Measurements from ENCODE around the gene RIPK4. TPM values are rescaled to one million over a fixed set of nuclear protein-coding genes. Genes with fewer than 3 reads are reported as not detected.

The RIPK4 gene
- total and polyA plus RNA-seq, 9 donors, result 0.08 to 12.4 (median 0.90) TPM

DNA sequence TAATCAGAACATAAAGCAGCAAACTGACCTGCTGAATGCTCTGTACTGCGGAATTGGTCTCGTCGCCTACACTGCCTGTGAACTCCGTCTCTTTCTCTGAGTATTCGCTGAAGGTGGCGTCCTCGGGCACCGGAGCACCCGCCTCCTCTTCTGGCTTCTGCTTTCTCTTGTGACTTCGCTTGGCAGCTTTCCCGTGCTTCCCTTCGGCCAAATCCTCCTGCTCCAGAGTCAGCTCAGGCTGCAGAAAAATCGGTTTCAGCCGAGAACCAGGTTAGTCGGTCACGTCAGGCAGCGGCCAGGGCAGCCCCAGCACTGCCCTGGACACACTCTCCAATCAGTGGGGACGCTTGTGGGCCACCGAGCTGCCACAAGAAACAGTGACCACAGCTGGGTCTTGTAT is 35.8 kb upstream of the RIPK4 start:
- WGBS, 3 donors, result 38 to 65% (median 62%) methylated on average over 19 of the region's 19 CpGs

DNA sequence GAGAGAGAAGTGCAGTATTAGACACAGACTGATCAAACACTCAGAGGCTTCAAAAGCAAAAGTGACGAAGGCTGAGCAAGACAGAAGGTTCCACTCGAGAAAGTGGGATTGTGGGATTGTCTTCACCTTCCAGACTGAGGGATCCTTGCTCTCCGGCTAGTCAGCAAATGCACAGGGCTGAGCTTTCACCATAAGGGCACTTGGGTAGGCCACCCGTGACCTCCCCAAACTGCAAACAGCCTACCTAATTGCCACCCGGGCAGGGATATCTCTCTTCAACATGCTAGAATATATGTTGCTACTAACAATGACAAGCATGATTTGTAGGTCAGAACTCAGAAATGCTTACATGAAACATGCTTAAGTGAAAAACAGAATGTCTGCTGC is 35.3 kb upstream of the RIPK4 start:
- Histone ChIP-seq H3K4me3 (no peak overlapping the region), H3K27me3 (no peaks in the 10 kb centered on the region), H3K4me1 (ENCODE audit: insufficient read depth) (peaks cover 4% of the 10 kb centered on the region), H3K9me3 (no peaks in the 10 kb centered on the region), H3K27ac (no peak overlapping the region), H3K36me3 (no peaks in the 10 kb centered on the region)
- TF ChIP-seq POLR2A (IDR thresholded peaks at IDR 0.05) (no peak), EP300 (IDR thresholded peaks at IDR 0.05) (no peak)
- TF ChIP-seq, protein P1, sequence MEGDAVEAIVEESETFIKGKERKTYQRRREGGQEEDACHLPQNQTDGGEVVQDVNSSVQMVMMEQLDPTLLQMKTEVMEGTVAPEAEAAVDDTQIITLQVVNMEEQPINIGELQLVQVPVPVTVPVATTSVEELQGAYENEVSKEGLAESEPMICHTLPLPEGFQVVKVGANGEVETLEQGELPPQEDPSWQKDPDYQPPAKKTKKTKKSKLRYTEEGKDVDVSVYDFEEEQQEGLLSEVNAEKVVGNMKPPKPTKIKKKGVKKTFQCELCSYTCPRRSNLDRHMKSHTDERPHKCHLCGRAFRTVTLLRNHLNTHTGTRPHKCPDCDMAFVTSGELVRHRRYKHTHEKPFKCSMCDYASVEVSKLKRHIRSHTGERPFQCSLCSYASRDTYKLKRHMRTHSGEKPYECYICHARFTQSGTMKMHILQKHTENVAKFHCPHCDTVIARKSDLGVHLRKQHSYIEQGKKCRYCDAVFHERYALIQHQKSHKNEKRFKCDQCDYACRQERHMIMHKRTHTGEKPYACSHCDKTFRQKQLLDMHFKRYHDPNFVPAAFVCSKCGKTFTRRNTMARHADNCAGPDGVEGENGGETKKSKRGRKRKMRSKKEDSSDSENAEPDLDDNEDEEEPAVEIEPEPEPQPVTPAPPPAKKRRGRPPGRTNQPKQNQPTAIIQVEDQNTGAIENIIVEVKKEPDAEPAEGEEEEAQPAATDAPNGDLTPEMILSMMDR (IDR thresholded peaks at IDR 0.05), result no peak
- DNase-seq, result no peak
- 84 to 91% (median 88%) methylated on average over 5 of the region's 5 CpGs for WGBS, 3 donors
- intact Hi-C loops (cut with DNase I), result no loop called here

More for the DNA sequence above, 35.8 kb upstream of the RIPK4 start:
- Histone ChIP-seq H3K4me3 (no peak overlapping the region), H3K36me3 (no peaks in the 10 kb centered on the region), H3K27me3 (no peaks in the 10 kb centered on the region), H3K4me1 (ENCODE audit: insufficient read depth) (peaks cover 4% of the 10 kb centered on the region), H3K27ac (no peak overlapping the region), H3K9me3 (no peaks in the 10 kb centered on the region)
- intact Hi-C loops (cut with DNase I), result no loop called here
- DNase-seq, result peak; percentile 67 to 80 (median 71)
- TF ChIP-seq, protein P1 (IDR thresholded peaks at IDR 0.05), result no peak

DNA sequence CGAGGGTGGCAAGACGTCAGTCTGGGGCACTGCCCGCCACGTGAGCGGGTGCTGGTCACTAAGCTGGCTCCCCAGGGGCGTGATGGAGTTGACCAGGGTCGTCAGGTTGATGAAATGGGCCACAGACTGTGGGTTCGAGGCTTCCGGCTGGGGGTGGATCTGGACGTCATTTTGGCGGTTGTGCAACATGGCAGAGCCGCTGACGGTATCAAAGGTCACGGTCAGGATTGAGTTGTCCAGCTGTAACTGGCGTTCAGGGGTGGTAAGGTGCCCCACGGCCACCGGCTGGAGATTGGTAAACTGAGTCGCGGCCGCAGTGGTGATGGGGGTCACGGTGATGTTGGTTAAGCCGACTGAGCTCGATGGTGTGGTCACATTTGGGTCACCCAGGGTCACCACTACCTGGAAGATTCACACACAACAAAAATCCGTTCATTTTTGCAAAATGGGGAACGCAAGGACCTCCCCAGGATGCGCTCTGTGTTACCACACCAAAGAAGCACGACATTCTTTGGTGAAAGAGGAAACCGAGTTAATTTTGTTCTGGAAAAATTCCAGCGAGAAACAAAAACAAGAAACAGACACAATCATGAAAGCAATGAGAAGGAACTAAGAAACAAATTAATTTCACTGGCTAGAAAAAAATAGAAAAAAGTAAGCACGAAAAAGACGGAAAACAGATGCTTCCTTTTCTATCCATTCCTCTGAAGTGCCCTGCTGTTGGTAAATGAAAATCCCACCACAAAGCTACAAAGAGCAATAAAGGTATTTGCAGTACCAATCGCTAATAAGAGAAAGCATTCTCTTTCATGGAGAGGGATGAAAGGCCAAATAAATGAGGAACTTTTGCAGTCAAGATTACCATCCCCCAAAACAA is 34.7 kb upstream of the RIPK4 start:
- Histone ChIP-seq H3K27ac (no peak overlapping the region), H3K4me3 (no peak overlapping the region), H3K9me3 (no peaks in the 10 kb centered on the region), H3K4me1 (ENCODE audit: insufficient read depth) (peaks cover 4% of the 10 kb centered on the region), H3K36me3 (no peaks in the 10 kb centered on the region), H3K27me3 (no peaks in the 10 kb centered on the region)
- TF ChIP-seq EP300 (IDR thresholded peaks at IDR 0.05) (no peak), POLR2A (IDR thresholded peaks at IDR 0.05) (no peak)
- TF ChIP-seq, protein P1 (IDR thresholded peaks at IDR 0.05), result no peak
- WGBS, 3 donors, result 88 to 90% (median 89%) methylated on average over 32 of the region's 32 CpGs
- intact Hi-C loops (cut with DNase I), result no loop called here
- no peak for DNase-seq

DNA sequence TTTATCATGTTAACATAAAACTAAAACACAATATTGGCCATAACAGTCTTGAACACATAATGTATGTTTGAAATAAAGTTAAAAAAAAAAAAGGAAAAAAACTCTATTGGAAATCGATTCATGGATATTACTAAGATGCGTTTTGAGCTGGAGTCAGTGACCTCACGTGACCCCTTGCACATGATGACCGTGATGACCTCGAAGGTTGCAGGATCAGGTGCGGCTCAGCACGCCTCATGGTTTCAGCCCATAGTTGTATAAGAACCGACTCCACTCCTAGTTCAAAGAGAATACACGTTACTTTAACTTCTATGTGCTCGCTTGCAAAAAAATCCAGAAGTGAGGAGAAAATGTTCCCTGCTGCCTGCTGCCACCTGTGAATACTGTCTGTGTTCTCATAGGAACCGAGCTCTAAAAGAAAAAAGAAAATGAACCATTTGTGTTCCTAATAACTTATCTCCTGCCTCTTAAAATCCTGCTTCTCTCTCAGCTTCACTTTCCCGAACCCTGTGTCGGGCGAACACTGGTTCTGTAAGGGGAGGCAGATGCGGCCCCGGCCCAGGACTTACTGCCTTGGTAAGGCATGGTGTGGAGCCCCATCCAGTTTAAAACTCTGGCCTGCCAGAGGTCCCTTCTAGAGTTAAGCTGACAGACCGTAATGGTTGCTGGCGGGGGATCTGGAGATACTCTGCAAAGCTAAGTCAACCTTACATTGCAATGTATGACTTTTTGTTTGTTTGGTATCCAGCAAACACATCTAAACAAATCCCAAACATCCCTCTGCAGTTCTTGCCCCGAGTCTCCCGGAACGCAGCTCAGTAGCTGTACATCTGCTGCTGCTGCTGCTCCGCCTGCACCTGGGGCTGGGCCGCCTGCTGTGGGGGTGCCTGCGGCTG is 33.8 kb upstream of the RIPK4 start:
- intact Hi-C loops (cut with DNase I), result no loop called here
- no peak overlapping the region for H3K4me3 ChIP-seq
- H3K27ac ChIP-seq, result no peak overlapping the region
- no peaks in the 10 kb centered on the region for H3K9me3 ChIP-seq
- no peak for TF ChIP-seq POLR2A (IDR thresholded peaks at IDR 0.05)
- no peaks in the 10 kb centered on the region for H3K27me3 ChIP-seq
- DNase-seq, result no peak
- no peaks in the 10 kb centered on the region for H3K36me3 ChIP-seq
- 85 to 89% (median 87%) methylated on average over 24 of the region's 24 CpGs for WGBS, 3 donors
- peaks cover 4% of the 10 kb centered on the region for H3K4me1 ChIP-seq (ENCODE audit: insufficient read depth)

All from ovary (tissue), 9 donors.